PFSK-1 (cell line): ENCODE results near the gene ZNF385C.

Source experiments
- FOXP2 ChIP-seq: optimal IDR thresholded peaks from 2 replicates; pipeline ENCODE3; 2011; ENCODE audit warnings: borderline replicate concordance, control low read depth, inconsistent platforms; ENCODE audit not compliant: insufficient read depth; ENCODE audit errors: extremely low read length, extremely low read depth
- POLR2AphosphoS5 ChIP-seq: IDR thresholded peaks from 2 replicates; pipeline ENCODE4 v1.6.1; 2012; ENCODE audit warnings: low read depth, mild to moderate bottlenecking, control low read depth, low read length, moderate library complexity
- SIN3A ChIP-seq: IDR thresholded peaks from 2 replicates; pipeline ENCODE4 v1.6.1; 2012; ENCODE audit warnings: mild to moderate bottlenecking, low read length, moderate library complexity, borderline replicate concordance; ENCODE audit not compliant: insufficient read depth
- TAF1 ChIP-seq: IDR thresholded peaks from 2 replicates; pipeline ENCODE4 v1.6.1; 2012; ENCODE audit warnings: low read length, control low read depth, borderline replicate concordance; ENCODE audit not compliant: insufficient read depth
- TF ChIP-seq, protein P1 (sequence below), 2 experiments: IDR thresholded peaks; 2 replicates each; pipeline versions ENCODE4 v1.6.1 to v1.8.0; 2011 to 2012; ENCODE audit warnings: low read depth in 2 of 2, low read length in 2 of 2, control low read depth in 1 of 2, inconsistent platforms in 1 of 2, mild to moderate bottlenecking in 1 of 2, moderate library complexity in 1 of 2; ENCODE audit not compliant: insufficient read depth in 1 of 2

Gene ZNF385C

DNA sequence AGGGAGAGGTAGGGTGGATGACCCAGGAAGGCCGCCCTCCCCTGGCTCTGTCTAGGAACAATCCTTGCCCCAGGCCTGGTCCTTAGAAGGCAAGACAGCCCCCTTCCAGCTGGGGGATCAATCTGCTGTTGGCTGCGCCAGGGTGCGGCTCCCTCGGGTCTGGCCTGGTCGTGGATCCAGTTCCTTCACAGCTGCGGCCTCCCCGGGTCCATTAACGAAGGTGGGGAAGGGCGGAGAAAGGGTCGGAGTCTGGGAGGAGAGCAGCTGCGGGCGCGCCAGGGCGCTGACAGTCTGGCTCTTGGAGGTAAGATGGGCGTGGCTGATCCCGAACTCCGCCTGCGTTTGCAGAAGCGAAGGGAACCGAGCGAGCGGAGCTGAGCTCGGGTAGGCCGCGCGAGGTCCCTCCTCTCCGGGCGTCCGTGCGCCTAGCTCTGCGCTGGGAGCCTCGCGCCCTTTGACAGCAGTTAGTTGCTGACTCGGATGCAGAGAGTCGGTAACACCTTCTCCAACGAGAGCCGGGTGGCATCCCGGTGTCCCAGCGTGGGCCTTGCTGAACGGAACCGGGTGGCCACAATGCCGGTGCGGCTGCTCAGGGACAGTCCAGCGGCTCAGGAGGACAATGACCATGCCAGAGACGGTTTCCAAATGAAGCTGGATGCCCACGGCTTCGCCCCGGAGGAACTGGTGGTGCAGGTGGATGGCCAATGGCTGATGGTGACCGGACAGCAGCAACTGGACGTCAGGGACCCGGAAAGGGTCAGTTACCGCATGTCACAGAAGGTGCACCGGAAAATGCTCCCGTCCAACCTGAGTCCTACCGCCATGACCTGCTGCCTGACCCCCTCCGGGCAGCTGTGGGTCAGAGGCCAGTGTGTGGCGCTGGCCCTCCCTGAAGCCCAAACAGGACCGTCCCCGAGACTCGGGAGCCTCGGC lies 24.4 kb upstream of the ZNF385C start, which contains the start of gene HSPB9:
Gene HSPB9 (plus strand): TSS at position 434 of the 933 bp plus-strand sequence. CDS start 47 bp downstream, at position 481.
- TF ChIP-seq TAF1 (no peak), SIN3A (no peak), FOXP2 (no peak)

DNA sequence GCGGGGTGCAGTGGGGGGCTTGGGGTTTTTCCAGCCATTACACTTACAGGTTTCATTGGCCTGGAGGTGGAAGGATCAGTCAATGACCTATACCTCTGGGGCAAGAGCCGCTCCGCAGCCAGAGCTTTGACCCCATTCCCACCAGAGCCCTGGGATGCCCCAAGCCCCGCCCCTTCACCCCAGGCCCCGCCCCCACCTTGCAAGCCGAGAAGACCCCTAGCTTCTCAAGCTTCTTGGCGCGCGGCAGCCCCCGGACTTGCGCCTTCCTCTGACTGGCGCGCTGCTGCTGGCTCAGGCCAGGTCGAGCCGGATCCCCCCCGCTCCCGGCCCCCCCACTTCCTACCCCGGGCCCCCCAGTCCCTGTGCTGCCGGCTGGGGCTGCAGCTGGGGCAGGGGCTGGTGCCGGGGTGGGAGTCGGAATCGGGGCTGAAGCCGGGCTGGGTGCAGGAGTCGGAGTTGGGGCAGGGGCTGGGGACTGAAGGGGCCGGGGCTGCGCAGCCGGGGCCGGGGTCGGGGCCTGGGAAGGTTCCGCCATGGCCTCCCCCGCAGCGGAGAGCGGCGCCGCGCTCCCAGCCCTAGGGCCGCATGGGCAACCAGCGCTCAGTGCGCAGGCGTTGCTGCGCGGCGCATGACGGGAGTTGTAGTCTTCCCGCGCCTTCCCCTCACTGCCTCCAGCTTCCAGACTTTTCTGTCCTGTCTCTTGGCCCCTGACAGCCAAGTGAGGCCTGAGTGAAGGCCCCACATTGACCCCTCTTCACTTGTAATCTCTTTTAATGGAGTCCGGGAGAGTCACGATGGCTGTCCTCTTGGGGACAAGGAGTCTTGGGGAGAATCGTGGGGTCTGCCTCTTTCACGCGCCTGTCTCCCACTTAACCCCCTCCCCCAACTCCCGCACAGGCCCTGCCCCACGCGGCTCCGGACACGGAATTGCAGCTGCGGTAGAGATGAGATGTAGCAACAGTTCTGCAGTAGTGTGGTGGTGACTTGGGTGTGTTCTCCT lies 22.8 kb upstream of the ZNF385C start, which contains the start of gene KAT2A:
Gene KAT2A (minus strand): TSS at position 598 of the 1,000 bp plus-strand sequence. CDS start 63 bp downstream, at position 535.
- TF ChIP-seq, protein P1, sequence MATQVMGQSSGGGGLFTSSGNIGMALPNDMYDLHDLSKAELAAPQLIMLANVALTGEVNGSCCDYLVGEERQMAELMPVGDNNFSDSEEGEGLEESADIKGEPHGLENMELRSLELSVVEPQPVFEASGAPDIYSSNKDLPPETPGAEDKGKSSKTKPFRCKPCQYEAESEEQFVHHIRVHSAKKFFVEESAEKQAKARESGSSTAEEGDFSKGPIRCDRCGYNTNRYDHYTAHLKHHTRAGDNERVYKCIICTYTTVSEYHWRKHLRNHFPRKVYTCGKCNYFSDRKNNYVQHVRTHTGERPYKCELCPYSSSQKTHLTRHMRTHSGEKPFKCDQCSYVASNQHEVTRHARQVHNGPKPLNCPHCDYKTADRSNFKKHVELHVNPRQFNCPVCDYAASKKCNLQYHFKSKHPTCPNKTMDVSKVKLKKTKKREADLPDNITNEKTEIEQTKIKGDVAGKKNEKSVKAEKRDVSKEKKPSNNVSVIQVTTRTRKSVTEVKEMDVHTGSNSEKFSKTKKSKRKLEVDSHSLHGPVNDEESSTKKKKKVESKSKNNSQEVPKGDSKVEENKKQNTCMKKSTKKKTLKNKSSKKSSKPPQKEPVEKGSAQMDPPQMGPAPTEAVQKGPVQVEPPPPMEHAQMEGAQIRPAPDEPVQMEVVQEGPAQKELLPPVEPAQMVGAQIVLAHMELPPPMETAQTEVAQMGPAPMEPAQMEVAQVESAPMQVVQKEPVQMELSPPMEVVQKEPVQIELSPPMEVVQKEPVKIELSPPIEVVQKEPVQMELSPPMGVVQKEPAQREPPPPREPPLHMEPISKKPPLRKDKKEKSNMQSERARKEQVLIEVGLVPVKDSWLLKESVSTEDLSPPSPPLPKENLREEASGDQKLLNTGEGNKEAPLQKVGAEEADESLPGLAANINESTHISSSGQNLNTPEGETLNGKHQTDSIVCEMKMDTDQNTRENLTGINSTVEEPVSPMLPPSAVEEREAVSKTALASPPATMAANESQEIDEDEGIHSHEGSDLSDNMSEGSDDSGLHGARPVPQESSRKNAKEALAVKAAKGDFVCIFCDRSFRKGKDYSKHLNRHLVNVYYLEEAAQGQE (IDR thresholded peaks at IDR 0.05; ENCODE audit: insufficient read depth in 1 of 2, low read depth in 2 of 2, low read length in 2 of 2), result no peak
- peak; percentile 85 for TF ChIP-seq POLR2AphosphoS5
- no peak for TF ChIP-seq SIN3A
- TF ChIP-seq TAF1, result 0 out of 2 replicates have a peak, but pooled peaks have one; percentile 41
- TF ChIP-seq FOXP2, result peak; percentile 69

DNA sequence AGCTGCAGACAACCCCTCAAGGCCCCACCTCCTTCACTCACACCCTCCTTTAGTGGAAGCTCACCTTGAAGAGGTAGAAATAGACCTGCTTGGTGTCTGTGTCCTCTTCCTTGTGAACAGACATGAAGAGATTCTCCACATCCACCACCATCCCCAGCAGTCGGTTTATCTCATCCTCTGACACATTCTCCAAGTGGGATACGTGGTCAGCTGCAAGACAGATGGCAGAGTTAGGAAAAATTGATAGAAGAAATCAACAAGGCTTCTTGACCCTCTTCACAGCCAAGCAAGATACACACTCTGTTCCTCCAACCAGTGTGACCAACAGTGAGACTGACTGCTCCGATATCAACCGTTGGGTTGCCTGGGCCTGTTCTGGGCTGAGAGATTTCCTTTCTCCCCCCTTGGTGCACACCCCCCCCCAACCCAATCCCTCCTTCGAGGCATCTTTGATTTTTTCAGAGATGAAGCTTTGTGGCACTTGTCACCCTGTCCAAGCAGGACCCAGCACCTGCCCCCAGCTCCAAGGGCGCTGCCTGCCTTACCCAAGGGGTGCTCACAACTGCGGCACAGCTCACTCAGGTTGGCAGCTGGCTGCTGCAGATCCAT lies 22.0 kb upstream of the ZNF385C start:
- TF ChIP-seq, protein P1 (IDR thresholded peaks at IDR 0.05; ENCODE audit: insufficient read depth in 1 of 2, low read depth in 2 of 2, low read length in 2 of 2), result no peak
- TF ChIP-seq FOXP2, result no peak
- no peak for TF ChIP-seq TAF1
- no peak for TF ChIP-seq POLR2AphosphoS5
- no peak for TF ChIP-seq SIN3A

DNA sequence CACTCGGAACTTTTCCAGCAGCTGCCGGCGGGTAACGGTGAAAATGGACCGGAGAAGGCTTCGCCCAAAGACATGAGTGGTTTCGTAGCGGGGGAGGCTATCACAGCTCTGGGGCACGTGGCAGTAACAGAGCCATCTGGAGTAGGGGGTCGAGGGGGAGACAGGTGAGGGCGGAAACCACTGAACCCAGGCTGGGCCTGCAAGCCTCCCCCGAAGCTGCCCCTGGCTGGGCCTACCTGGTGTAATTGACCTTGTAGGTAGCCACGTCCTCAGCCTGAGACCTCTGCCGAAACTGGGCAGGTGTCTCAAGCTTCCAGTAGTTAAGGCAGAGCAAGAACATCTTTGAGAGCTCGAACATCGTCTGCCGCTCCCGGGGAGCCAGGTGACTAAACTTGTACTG lies 21.0 kb upstream of the ZNF385C start:
- TF ChIP-seq POLR2AphosphoS5, result no peak
- TF ChIP-seq TAF1, result no peak
- TF ChIP-seq FOXP2, result no peak
- no peak for TF ChIP-seq SIN3A
- TF ChIP-seq, protein P1 (IDR thresholded peaks at IDR 0.05; ENCODE audit: insufficient read depth in 1 of 2, low read depth in 2 of 2, low read length in 2 of 2), result no peak

DNA sequence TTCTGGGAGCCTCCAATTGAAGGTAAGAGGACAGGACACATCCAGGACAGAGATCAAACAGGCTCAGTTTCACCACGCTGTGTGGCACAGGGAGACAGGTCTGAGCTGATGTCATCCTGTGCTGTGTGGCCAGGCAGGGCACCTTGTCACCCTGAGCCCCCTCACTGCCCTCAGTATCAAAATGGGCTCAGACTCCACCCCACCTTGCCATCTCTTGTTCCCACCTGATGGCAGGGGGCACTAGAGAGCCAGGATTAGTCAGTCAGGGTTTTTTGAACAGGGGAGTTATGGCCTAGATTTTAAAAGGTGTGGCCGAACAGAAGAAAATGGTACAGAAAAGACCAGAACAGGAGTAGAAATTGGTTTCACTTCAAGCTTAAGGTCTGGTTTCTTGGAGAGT lies 20.3 kb upstream of the ZNF385C start:
- TF ChIP-seq POLR2AphosphoS5, result no peak
- TF ChIP-seq TAF1, result no peak
- TF ChIP-seq, protein P1 (IDR thresholded peaks at IDR 0.05; ENCODE audit: insufficient read depth in 1 of 2, low read depth in 2 of 2, low read length in 2 of 2), result no peak
- no peak for TF ChIP-seq FOXP2
- TF ChIP-seq SIN3A, result no peak
